Smooth muscle cell (in vitro differentiated cells): Measurements from ENCODE around the gene PTPN11. TPM values are rescaled to one million over a fixed set of nuclear protein-coding genes. Genes with fewer than 3 reads are reported as not detected.

Experiments used
- DNase-seq: peaks from one replicate; lab custom pipeline; 2025; ENCODE audit not compliant: unreplicated experiment; lab: John Stamatoyannopoulos, UW
- H2AFZ ChIP-seq: fragments of 200-600 bp; sonication (generic); 2 replicates; pipeline ENCODE4 v1.6.0; 2016; ENCODE audit warnings: antibody characterized with exemption, low read depth, mild to moderate bottlenecking
- H3F3A ChIP-seq: fragments of 200-600 bp; sonication (generic); 2 replicates; pipeline ENCODE4 v1.6.0; 2017; ENCODE audit warnings: antibody characterized with exemption, low read depth
- H3K27ac ChIP-seq: fragments of 200-600 bp; sonication (generic); 2 replicates; pipeline ENCODE4 v1.5.1; 2016; ENCODE audit warnings: low read depth, mild to moderate bottlenecking
- H3K27me3 ChIP-seq: fragments of 200-600 bp; sonication (generic); 2 replicates; pipeline ENCODE4 v1.6.1; 2016; ENCODE audit warnings: low read depth, mild to moderate bottlenecking
- H3K36me3 ChIP-seq: fragments of 200-600 bp; sonication (generic); 2 replicates; pipeline ENCODE4 v1.5.1; 2016; ENCODE audit warnings: low read depth
- H3K4me1 ChIP-seq: fragments of 200-600 bp; sonication (generic); 2 replicates; pipeline ENCODE4 v1.5.1; 2016; ENCODE audit warnings: low read depth
- H3K4me2 ChIP-seq: fragments of 200-600 bp; sonication (generic); 2 replicates; pipeline ENCODE4 v1.6.0; 2016; ENCODE audit warnings: mild to moderate bottlenecking
- H3K4me3 ChIP-seq: fragments of 200-600 bp; sonication (generic); 2 replicates; pipeline ENCODE4 v1.5.1; 2016; ENCODE audit warnings: mild to moderate bottlenecking
- H3K79me2 ChIP-seq: fragments of 200-600 bp; sonication (generic); 2 replicates; pipeline ENCODE4 v1.6.0; 2016; ENCODE audit warnings: low read depth, mild to moderate bottlenecking
- H3K9ac ChIP-seq: fragments of 200-600 bp; sonication (generic); 2 replicates; pipeline ENCODE4 v1.6.0; 2016; ENCODE audit warnings: low read depth
- H3K9me3 ChIP-seq: fragments of 200-600 bp; sonication (generic); replicated peaks from 2 replicates; pipeline ENCODE4 v1.5.1; 2016; ENCODE audit warnings: low read depth
- H4K20me1 ChIP-seq: fragments of 200-600 bp; sonication (generic); 2 replicates; pipeline ENCODE4 v1.6.0; 2016; ENCODE audit warnings: low read depth
- WGBS: methylation state at CpG from one replicate; pipeline ENCODE4 v1.1.7; 2016; ENCODE audit warnings: low lambda C conversion rate; 5-methylcytosine and 5-hydroxymethylcytosine counted together
- polyA plus RNA-seq: library from polyadenylated mRNA; unstranded; fragments of >200 nt; fragmentation: Nextera tagmentation; extraction: Ambion mirVana; gene quantifications from 2 replicates; pipeline ENCODE4 v1.2.1, GENCODE V29; 2016
- total RNA-seq: library from RNA; depleted of rRNA; stranded (reverse); fragments of >200 nt; gene quantifications from 2 replicates; pipeline ENCODE4 v1.2.3, GENCODE V29; 2014
- TF ChIP-seq, protein P1 (sequence below): fragments of 200-600 bp; sonication (generic); IDR thresholded peaks from 2 replicates; pipeline ENCODE4 v1.5.1; 2017; ENCODE audit warnings: borderline replicate concordance, mild to moderate bottlenecking, antibody characterized with exemption; ENCODE audit not compliant: insufficient read depth, poor library complexity, severe bottlenecking

Gene PTPN11
- total and polyA plus RNA-seq, 2 experiments from 2014 or later: 44.6 to 77.2 TPM

DNA sequence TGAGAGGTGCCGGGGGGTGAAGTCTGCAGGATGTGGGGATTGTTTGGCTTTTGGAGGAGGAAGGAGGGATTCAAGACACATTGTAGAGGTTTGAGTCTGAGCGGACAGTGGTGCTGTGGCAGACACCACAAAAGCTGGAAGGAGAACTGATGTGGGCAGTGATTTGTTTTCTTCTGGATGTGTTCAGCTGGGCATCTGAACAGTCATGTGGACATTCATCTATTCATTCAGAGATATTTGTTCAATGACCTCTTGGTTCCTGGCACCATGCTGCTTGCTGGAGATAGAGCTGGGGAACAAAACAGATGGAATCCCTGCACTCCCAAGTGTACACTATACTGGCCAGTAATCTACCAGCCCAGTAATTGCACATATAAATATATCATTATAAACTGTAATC, 64.0 kb downstream of the PTPN11 start:
- Histone ChIP-seq H3K36me3 (peaks cover 18% of the 10 kb centered on the region), H3K9me3 (no peaks in the 10 kb centered on the region)

DNA sequence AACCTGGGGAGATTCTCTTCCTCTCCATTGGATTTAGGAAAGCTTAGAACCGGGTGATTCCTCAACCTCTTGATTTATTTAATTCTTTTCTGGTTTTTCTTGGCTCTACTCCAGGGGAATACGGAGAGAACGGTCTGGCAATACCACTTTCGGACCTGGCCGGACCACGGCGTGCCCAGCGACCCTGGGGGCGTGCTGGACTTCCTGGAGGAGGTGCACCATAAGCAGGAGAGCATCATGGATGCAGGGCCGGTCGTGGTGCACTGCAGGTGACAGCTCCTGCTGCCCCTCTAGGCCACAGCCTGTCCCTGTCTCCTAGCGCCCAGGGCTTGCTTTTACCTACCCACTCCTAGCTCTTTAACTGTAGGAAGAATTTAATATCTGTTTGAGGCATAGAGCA, 67.6 kb downstream of the PTPN11 start:
- Histone ChIP-seq H3K27ac (no peak overlapping the region), H3K9me3 (no peaks in the 10 kb centered on the region), H3K4me2 (no peak overlapping the region), H3K27me3 (no peaks in the 10 kb centered on the region), H3F3A (no peaks in the 10 kb centered on the region), H3K79me2 (no peaks in the 10 kb centered on the region), H3K9ac (no peak overlapping the region), H3K36me3 (peaks cover 7% of the 10 kb centered on the region), H4K20me1 (no peaks in the 10 kb centered on the region), H3K4me1 (no peaks in the 10 kb centered on the region), H2AFZ (no peak overlapping the region), H3K4me3 (no peak overlapping the region)
- DNase-seq: no peak
- 96% methylated on average over 12 of the region's 12 CpGs for WGBS
- TF ChIP-seq, protein P1, sequence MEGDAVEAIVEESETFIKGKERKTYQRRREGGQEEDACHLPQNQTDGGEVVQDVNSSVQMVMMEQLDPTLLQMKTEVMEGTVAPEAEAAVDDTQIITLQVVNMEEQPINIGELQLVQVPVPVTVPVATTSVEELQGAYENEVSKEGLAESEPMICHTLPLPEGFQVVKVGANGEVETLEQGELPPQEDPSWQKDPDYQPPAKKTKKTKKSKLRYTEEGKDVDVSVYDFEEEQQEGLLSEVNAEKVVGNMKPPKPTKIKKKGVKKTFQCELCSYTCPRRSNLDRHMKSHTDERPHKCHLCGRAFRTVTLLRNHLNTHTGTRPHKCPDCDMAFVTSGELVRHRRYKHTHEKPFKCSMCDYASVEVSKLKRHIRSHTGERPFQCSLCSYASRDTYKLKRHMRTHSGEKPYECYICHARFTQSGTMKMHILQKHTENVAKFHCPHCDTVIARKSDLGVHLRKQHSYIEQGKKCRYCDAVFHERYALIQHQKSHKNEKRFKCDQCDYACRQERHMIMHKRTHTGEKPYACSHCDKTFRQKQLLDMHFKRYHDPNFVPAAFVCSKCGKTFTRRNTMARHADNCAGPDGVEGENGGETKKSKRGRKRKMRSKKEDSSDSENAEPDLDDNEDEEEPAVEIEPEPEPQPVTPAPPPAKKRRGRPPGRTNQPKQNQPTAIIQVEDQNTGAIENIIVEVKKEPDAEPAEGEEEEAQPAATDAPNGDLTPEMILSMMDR: no peak

More for the DNA sequence above, 64.0 kb downstream of the PTPN11 start:
- TF ChIP-seq, protein P1: no peak
- no peak overlapping the region for H2AFZ ChIP-seq
- H3F3A ChIP-seq: no peaks in the 10 kb centered on the region
- H4K20me1 ChIP-seq: no peaks in the 10 kb centered on the region
- H3K4me2 ChIP-seq: no peak overlapping the region
- H3K27me3 ChIP-seq: no peaks in the 10 kb centered on the region
- H3K79me2 ChIP-seq: peaks cover 2% of the 10 kb centered on the region
- no peaks in the 10 kb centered on the region for H3K4me1 ChIP-seq
- WGBS: 93% methylated on average over 2 of the region's 2 CpGs
- H3K27ac ChIP-seq: no peak overlapping the region
- no peak overlapping the region for H3K4me3 ChIP-seq
- DNase-seq: no peak
- H3K9ac ChIP-seq: no peak overlapping the region

GRCh38 chr12:112488257-112488876, 69.6 kb downstream of the PTPN11 start:
- peaks cover 7% of the 10 kb centered on the region for H3K36me3 ChIP-seq
- H3K27me3 ChIP-seq: no peaks in the 10 kb centered on the region
- TF ChIP-seq, protein P1: no peak
- no peaks in the 10 kb centered on the region for H3K79me2 ChIP-seq
- no peaks in the 10 kb centered on the region for H4K20me1 ChIP-seq
- no peak overlapping the region for H3K4me2 ChIP-seq
- no peaks in the 10 kb centered on the region for H3F3A ChIP-seq
- no peak overlapping the region for H3K27ac ChIP-seq
- no peaks in the 10 kb centered on the region for H3K9me3 ChIP-seq
- no peak for DNase-seq
- no peaks in the 10 kb centered on the region for H3K4me1 ChIP-seq
- H3K9ac ChIP-seq: no peak overlapping the region
- no peak overlapping the region for H3K4me3 ChIP-seq
- 99% methylated on average over 6 of the region's 6 CpGs for WGBS
- no peak overlapping the region for H2AFZ ChIP-seq

- Histone ChIP-seq H3K36me3 (peaks cover 7% of the 10 kb centered on the region), H3K9me3 (no peaks in the 10 kb centered on the region), H3K4me1 (no peaks in the 10 kb centered on the region), H4K20me1 (no peaks in the 10 kb centered on the region), H2AFZ (no peak overlapping the region), H3K79me2 (no peaks in the 10 kb centered on the region), H3K27ac (no peak overlapping the region), H3K4me2 (no peak overlapping the region), H3K9ac (no peak overlapping the region), H3K27me3 (no peaks in the 10 kb centered on the region), H3K4me3 (no peak overlapping the region), H3F3A (no peaks in the 10 kb centered on the region)
- no peak for DNase-seq
- WGBS: 96% methylated on average over 6 of the region's 6 CpGs
- TF ChIP-seq, protein P1: no peak
Observed at GRCh38 chr12:112489456-112489855, 70.7 kb downstream of the PTPN11 start.
